ENCODE measurements around the gene REPS2.
A peak's percentile ranks its signal among the peaks of the same experiment; 100 is the strongest.

REPS2 gene

GRCh38 chrX:17164941-17165340 lies 218.5 kb downstream of the REPS2 start:
- TF ChIP-seq, protein P1, sequence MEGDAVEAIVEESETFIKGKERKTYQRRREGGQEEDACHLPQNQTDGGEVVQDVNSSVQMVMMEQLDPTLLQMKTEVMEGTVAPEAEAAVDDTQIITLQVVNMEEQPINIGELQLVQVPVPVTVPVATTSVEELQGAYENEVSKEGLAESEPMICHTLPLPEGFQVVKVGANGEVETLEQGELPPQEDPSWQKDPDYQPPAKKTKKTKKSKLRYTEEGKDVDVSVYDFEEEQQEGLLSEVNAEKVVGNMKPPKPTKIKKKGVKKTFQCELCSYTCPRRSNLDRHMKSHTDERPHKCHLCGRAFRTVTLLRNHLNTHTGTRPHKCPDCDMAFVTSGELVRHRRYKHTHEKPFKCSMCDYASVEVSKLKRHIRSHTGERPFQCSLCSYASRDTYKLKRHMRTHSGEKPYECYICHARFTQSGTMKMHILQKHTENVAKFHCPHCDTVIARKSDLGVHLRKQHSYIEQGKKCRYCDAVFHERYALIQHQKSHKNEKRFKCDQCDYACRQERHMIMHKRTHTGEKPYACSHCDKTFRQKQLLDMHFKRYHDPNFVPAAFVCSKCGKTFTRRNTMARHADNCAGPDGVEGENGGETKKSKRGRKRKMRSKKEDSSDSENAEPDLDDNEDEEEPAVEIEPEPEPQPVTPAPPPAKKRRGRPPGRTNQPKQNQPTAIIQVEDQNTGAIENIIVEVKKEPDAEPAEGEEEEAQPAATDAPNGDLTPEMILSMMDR (IDR thresholded peaks at IDR 0.05) = no peak
- no peak overlapping the region for H3K4me3 ChIP-seq
- DNase-seq (ENCODE audit: low spot score) = no peak
- no peak overlapping the region for H3K27ac ChIP-seq

- no peak for DNase-seq (ENCODE audit: low spot score)
Observed at GRCh38 chrX:17167915-17168314, 221.5 kb downstream of the REPS2 start.

GRCh38 chrX:17170973-17171372 lies 224.5 kb downstream of the REPS2 start:
- TF ChIP-seq, protein P1 (IDR thresholded peaks at IDR 0.05) = no peak
- no peak overlapping the region for H3K27ac ChIP-seq
- no peak for DNase-seq (ENCODE audit: low spot score)
- H3K4me3 ChIP-seq = no peak overlapping the region

More at GRCh38 chrX:17167915-17168314, 221.5 kb downstream of the REPS2 start:
- H3K27ac ChIP-seq = no peak overlapping the region
- H3K4me3 ChIP-seq = no peak overlapping the region
- TF ChIP-seq, protein P1 (IDR thresholded peaks at IDR 0.05) = no peak

DNA sequence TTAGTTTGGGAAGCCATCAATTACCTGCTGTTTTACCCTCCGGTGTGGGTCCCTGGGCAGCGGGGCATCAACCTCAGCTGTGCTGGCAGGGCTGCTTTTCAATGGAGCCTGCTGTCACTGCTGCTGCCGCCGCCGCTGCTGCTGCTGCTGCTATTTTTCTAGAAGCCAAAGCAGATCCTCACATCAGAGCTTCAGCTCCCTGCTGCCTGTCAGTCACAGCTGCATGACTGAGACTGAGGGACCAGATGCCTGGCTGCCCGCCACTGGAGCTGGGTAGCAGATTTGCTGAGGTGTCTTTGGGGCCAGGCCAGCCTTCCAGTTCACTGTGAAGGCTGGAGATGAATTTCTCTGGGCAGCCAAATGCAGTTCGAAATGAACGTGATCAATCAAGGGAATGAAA lies 228.2 kb downstream of the REPS2 start:
- TF ChIP-seq, protein P1 (IDR thresholded peaks at IDR 0.05) = no peak
- no peak overlapping the region for H3K4me3 ChIP-seq
- H3K27ac ChIP-seq = peak overlapping the region in 1 of 2 donors; percentile 8
- no peak for DNase-seq (ENCODE audit: low spot score)

GRCh38 chrX:17182317-17182716 lies 235.9 kb downstream of the REPS2 start:
- H3K27ac ChIP-seq = no peak overlapping the region
- no peak for DNase-seq (ENCODE audit: low spot score)
- no peak overlapping the region for H3K4me3 ChIP-seq
- TF ChIP-seq, protein P1 (IDR thresholded peaks at IDR 0.05) = no peak

- Histone ChIP-seq H3K27ac (no peak overlapping the region), H3K4me3 (no peak overlapping the region)
- no peak for DNase-seq (ENCODE audit: low spot score)
- TF ChIP-seq, protein P1 (IDR thresholded peaks at IDR 0.05) = no peak
Observed at GRCh38 chrX:17183566-17183965, 237.1 kb downstream of the REPS2 start.

- TF ChIP-seq, protein P1 (IDR thresholded peaks at IDR 0.05) = no peak
- no peak for DNase-seq (ENCODE audit: low spot score)
Observed at GRCh38 chrX:17185431-17185830, 239.0 kb downstream of the REPS2 start.

More at GRCh38 chrX:17185431-17185830, 239.0 kb downstream of the REPS2 start:
- Histone ChIP-seq H3K27ac (no peak overlapping the region), H3K4me3 (no peak overlapping the region)

All from coronary artery (tissue), 2 donors.